Activated B cell treated with CpG ODN at 0.5 μM for 24 hours (primary cell): ENCODE data around the gene SEMA3C. TPM values are rescaled to one million over a fixed set of nuclear protein-coding genes. Genes with fewer than 3 reads are reported as not detected.

ENCODE experiments used
- ATAC-seq: fragments of 200-7000 bp; cut with Tn5 transposase; one replicate; pipeline ENCODE4 v1.10.0; 2021; ENCODE audit warnings: low read depth, mild to moderate bottlenecking, moderate library complexity
- CTCF ChIA-PET: fragments of 350-600 bp; sonication (Branson Sonifier 250); formaldehyde crosslinking; loops from one replicate; lab custom pipeline; 2021; ENCODE audit warnings: antibody characterized with exemption; lab: Charles Lee
- POLR2A ChIA-PET: fragments of 350-600 bp; sonication (Branson Sonifier 250); formaldehyde crosslinking; loops from one replicate; lab custom pipeline; 2021; ENCODE audit warnings: antibody characterized with exemption; lab: Charles Lee
- DNase-seq: peaks from one replicate; pipeline ENCODE4 v3.0.0; 2022
- H3K27ac Mint-ChIP-seq: one replicate; pipeline ENCODE4 v1.8.0; 2020; ENCODE audit warnings: mixed read lengths
- H3K27me3 Mint-ChIP-seq: one replicate; pipeline ENCODE4 v1.8.0; 2021; ENCODE audit warnings: mixed read lengths
- H3K36me3 Mint-ChIP-seq: one replicate; pipeline ENCODE4 v1.8.0; 2021; ENCODE audit warnings: low read depth, mixed read lengths
- H3K4me1 Mint-ChIP-seq: one replicate; pipeline ENCODE4 v1.8.0; 2021; ENCODE audit warnings: mixed read lengths
- H3K4me3 Mint-ChIP-seq: one replicate; pipeline ENCODE4 v1.8.0; 2020; ENCODE audit warnings: mild to moderate bottlenecking, mixed read lengths
- H3K9me3 Mint-ChIP-seq: one replicate; pipeline ENCODE4 v1.8.0; 2020; ENCODE audit warnings: mixed read lengths
- intact Hi-C: fragments of 100-400 bp; cut with micrococcal nuclease; formaldehyde crosslinking; loops from one replicate; pipeline ENCODE4 v1.15.1; 2024
- total RNA-seq: library from RNA; stranded (reverse); gene quantifications from 2 replicates; pipeline ENCODE4 v1.2.3, GENCODE V29; 2022
- TF ChIP-seq, protein P1 (sequence below): fragments of 200-600 bp; IDR thresholded peaks from one replicate; pipeline ENCODE4 v1.8.0; 2022; ENCODE audit warnings: antibody characterized with exemption, mild to moderate bottlenecking

The SEMA3C gene
- total RNA-seq, 1 donor from 2014 or later, result not detected

DNA sequence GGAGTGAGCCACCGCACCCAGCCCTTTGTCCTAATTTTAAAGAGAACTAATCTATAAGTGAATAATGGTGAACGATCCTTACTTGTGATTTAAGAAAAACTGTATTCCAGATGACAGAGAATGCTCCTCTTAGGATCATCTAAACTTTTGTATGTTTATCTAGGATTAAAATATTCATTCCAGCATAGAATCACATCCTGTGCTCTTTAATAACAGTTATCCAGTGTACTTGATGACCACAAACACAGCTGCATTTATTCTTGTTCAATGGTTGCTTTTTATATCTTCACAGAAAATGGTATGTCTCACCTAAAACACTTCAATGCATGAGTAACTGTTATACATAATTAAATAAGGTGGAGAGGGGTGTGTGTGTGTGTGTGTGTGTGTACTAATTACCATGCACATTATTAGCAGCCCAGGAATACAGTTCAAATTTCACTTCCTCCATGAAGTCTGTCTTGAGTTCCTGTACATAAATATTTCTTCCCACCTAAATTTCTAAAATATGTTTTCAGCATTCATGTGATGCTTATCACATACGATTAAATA lies 38.5 kb upstream of the SEMA3C start:
- DNase-seq, result no peak
- Mint-ChIP-seq H3K4me3 (no peak overlapping the region), H3K36me3 (no peaks in the 10 kb centered on the region), H3K9me3 (peaks cover 2% of the 10 kb centered on the region), H3K27ac (no peak overlapping the region), H3K27me3 (no peaks in the 10 kb centered on the region), H3K4me1 (no peaks in the 10 kb centered on the region)
- intact Hi-C loops, result no loop called here
- TF ChIP-seq, protein P1, sequence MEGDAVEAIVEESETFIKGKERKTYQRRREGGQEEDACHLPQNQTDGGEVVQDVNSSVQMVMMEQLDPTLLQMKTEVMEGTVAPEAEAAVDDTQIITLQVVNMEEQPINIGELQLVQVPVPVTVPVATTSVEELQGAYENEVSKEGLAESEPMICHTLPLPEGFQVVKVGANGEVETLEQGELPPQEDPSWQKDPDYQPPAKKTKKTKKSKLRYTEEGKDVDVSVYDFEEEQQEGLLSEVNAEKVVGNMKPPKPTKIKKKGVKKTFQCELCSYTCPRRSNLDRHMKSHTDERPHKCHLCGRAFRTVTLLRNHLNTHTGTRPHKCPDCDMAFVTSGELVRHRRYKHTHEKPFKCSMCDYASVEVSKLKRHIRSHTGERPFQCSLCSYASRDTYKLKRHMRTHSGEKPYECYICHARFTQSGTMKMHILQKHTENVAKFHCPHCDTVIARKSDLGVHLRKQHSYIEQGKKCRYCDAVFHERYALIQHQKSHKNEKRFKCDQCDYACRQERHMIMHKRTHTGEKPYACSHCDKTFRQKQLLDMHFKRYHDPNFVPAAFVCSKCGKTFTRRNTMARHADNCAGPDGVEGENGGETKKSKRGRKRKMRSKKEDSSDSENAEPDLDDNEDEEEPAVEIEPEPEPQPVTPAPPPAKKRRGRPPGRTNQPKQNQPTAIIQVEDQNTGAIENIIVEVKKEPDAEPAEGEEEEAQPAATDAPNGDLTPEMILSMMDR, result no peak
- ChIA-PET POLR2A (no interaction called here), CTCF (no interaction called here)
- no peak for ATAC-seq

DNA sequence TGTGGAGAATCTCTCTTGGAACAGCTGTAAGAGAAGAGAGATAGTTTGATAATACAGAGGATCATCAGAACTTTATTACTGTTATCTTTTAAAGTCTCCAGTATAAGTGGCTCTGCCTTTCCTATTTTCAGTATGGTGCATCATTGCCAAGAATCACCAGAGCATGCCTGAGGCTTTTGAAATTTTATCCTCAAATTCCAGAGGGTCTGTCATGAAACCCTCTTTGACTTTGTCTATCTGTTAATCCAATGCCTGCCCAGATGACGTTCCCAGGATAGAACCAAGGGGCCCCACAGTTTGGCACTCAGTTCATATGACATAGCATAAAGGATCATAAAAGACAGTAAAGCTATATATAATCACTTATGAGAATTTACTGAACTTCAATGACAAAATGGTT lies 35.3 kb upstream of the SEMA3C start:
- Mint-ChIP-seq H3K4me1 (no peaks in the 10 kb centered on the region), H3K27ac (no peak overlapping the region), H3K9me3 (peaks cover 2% of the 10 kb centered on the region), H3K36me3 (no peaks in the 10 kb centered on the region), H3K4me3 (no peak overlapping the region), H3K27me3 (no peaks in the 10 kb centered on the region)
- ATAC-seq (no peak), DNase-seq (no peak)
- TF ChIP-seq, protein P1, result no peak
- intact Hi-C loops, result no loop called here
- POLR2A ChIA-PET, result no interaction called here
- CTCF ChIA-PET, result no interaction called here

DNA sequence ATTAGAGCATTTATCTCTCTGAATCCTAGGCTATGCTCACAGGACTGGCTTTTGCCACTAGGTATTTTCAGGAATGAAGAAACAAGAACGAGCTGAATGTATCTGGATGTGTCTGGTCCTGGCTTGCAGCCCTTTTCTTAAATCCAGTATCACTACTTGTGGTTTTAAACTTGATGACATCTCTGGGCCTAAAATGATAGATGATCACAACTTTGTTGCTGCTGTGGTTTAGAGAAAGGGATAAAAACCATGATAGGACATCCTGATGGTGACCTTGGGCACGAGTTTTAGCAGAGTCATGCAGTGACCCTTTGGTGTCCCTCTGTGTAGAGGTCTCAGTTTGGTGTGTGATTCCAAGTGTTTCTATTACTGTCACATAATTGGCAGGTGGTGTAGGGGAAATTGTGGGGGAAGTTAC lies 31.7 kb upstream of the SEMA3C start:
- Mint-ChIP-seq H3K9me3 (peaks cover 2% of the 10 kb centered on the region), H3K27ac (no peak overlapping the region), H3K36me3 (no peaks in the 10 kb centered on the region), H3K4me3 (no peak overlapping the region), H3K4me1 (no peaks in the 10 kb centered on the region), H3K27me3 (no peaks in the 10 kb centered on the region)
- intact Hi-C loops, result no loop called here
- ChIA-PET CTCF (no interaction called here), POLR2A (no interaction called here)
- no peak for DNase-seq
- TF ChIP-seq, protein P1, result no peak
- no peak for ATAC-seq

DNA sequence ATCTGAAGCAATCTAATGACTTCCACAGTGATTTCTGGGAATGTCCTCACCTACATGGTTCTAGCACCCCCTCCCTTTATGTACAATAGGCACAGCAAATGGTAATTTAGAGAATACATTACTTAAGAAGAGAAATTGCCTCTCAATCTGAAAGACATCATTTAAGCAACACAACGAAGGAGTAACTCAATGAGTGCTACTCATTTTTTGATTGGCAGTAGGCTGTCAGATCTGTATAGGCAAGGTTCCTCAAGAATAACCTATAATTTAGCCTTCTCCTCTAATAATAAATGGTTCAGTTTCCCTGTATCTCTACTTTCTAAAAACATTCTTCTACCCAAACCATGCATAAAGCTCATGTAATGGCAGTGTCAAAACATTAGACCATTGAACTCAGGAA lies 30.6 kb upstream of the SEMA3C start:
- ATAC-seq (no peak), DNase-seq (no peak)
- no peaks in the 10 kb centered on the region for H3K27me3 Mint-ChIP-seq
- no peak overlapping the region for H3K27ac Mint-ChIP-seq
- ChIA-PET CTCF (no interaction called here), POLR2A (no interaction called here)
- H3K4me1 Mint-ChIP-seq, result no peaks in the 10 kb centered on the region
- no peaks in the 10 kb centered on the region for H3K36me3 Mint-ChIP-seq
- TF ChIP-seq, protein P1, result no peak
- H3K9me3 Mint-ChIP-seq, result peaks cover 2% of the 10 kb centered on the region
- intact Hi-C loops, result no loop called here
- H3K4me3 Mint-ChIP-seq, result no peak overlapping the region

DNA sequence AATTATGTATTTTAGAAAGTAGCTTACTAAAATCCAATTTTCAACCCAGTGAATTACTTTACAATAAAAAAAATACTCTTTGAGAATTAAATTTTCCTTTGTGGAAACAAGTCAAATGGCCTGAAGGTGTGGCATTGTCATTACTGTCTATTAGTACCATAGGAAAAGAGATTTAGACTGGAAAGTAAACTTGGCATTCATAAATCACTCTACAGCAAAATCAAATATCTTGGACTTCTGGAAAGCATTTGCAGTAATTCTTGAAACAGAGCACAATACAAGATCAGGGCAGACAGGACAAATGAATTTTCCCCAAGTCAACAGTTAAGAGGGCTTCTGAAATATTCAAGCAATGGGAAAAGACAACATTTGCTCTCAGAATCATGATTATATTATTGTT lies 28.0 kb upstream of the SEMA3C start:
- TF ChIP-seq, protein P1, result no peak
- no peaks in the 10 kb centered on the region for H3K4me1 Mint-ChIP-seq
- H3K27me3 Mint-ChIP-seq, result no peaks in the 10 kb centered on the region
- ChIA-PET POLR2A (no interaction called here), CTCF (no interaction called here)
- no peak overlapping the region for H3K27ac Mint-ChIP-seq
- H3K9me3 Mint-ChIP-seq, result peaks cover 2% of the 10 kb centered on the region
- no peak for ATAC-seq
- DNase-seq, result no peak
- H3K36me3 Mint-ChIP-seq, result no peaks in the 10 kb centered on the region
- H3K4me3 Mint-ChIP-seq, result no peak overlapping the region
- intact Hi-C loops, result no loop called here
